Superior temporal gyrus (tissue), 1 donor: ENCODE measurements around the gene CCDC7.
A peak's percentile ranks its signal among the peaks of the same experiment; 100 is the strongest.
"Not testable (repeated sequence)": the region's sequence is repeated elsewhere in the genome, so short reads cannot be mapped to it uniquely, and the experiment has no call there.

Experiments
- DNase-seq: peaks from one replicate; pipeline ENCODE4 v3.0.0-alpha.2; 2016; ENCODE audit errors: extremely low spot score

CCDC7 gene

DNA sequence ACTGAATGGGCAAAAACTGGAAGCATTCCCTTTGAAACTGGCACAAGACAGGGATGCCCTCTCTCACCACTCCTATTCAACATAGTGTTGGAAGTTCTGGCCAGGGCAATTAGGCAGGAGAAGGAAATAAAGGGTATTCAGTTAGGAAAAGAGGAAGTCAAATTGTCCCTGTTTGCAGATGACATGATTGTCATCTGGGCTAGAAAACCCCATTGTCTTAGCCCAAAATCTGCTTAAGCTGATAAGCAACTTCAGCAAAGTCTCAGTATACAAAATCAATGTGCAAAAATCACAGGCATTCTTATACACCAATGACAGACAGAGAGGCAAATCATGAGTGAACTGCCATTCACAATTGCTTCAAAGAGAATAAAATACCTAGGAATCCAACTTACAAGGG, 116.8 kb downstream of the CCDC7 start:
- not testable (repeated sequence) for DNase-seq

GRCh38 chr10:32577448-32577847, 131.5 kb downstream of the CCDC7 start:
- DNase-seq, result no peak

DNA sequence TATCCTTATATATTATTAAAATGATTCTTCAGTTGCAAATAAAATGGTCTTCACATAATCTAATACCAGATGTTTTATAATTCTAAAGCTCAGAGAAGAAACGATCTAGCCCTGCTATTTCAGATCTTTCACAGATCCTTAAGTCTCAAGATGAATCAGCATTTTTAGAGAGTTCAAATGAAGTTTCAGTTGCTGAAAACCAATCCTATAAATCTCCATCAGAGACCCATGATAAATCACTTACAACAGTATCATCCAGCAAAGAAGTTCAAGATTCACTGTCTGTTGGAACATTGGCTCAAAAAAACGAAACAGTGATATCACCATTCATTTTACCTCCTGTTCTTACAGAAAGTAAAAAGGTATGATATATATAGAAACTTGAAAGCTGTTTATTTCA, 137.0 kb downstream of the CCDC7 start:
- no peak for DNase-seq

DNA sequence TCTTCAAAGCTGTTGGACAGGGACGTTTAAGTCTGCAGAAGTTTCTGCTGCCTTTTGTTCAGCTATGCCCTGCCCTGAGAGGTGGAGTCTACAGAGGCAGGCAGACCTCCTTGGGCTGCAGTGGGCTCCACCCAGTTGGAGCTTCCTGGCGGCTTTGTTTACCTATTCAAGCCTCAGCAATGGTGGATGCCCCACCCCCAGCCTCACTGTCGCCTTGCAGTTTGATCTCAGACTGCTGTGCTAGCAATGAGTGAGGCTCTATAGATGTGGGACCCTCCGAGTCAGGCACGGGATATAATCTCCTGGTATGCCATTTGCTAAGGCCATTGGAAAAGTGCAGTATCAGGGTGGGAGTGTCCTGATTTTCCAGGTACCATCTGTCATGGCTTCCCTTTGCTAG, 152.1 kb downstream of the CCDC7 start:
- DNase-seq, result not testable (repeated sequence)

DNA sequence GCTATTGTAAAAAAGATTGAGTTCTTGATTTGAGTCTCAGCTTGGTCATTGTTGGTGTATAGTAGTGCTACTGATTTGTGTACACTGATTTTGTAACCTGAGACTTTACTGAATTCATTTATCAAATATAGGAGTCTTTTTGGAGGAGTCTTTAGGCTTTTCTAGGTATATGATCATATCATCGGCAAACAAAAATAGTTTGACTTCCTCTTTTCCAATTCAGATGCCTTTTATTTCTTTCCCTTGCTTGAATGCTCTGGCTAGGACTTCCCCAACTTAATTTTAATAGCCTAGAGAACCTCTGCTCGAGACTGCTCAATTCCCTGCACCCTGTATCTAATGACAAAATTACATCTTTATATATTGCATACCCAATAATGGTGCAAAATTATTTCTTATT, 154.4 kb downstream of the CCDC7 start:
- DNase-seq, result no peak

GRCh38 chr10:32601562-32601961, 155.6 kb downstream of the CCDC7 start:
- DNase-seq, result not testable (repeated sequence)

DNA sequence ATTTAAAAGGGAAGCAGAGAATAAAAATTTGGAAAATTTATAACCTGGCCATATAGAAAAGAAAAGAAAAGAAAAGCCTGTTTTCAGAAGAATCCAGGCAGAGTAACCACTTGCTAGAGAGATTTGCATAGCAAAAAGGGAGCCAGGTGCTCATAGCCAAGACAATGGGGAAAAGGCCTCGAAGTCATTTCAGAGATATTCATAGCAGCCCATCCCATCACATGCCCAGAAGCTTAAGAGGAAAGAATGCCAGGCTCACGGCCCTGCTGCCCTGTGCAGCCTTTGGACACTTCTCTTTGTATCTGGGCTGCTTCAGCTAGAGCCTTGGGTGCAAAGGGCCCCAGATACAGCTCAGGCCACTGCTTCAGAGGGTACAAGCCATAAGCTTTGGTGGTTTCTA, 159.8 kb downstream of the CCDC7 start:
- no peak for DNase-seq

- DNase-seq, result not testable (repeated sequence)
Observed at GRCh38 chr10:32610543-32610942, 164.6 kb downstream of the CCDC7 start.

GRCh38 chr10:32616438-32616837, 170.5 kb downstream of the CCDC7 start:
- DNase-seq, result no peak

DNA sequence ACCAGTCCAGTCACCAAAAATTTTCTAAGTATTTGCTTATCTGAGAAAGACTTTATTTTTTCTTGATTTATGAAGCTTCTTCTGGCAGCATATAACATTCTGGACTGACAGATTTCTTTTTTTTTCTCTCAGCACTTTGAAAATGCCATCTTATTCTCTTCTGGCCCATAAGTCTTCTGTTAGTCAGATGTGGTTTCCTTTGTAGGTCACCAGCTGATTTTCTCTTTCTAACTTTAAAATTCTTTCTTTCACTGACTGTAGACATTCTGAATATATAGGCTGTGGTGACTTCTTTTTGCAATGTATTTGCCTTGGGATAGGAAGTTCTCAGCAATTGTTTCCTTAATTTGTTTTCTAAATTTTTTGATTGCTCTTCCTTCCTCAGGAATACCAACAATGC, 172.5 kb downstream of the CCDC7 start:
- no peak for DNase-seq

DNA sequence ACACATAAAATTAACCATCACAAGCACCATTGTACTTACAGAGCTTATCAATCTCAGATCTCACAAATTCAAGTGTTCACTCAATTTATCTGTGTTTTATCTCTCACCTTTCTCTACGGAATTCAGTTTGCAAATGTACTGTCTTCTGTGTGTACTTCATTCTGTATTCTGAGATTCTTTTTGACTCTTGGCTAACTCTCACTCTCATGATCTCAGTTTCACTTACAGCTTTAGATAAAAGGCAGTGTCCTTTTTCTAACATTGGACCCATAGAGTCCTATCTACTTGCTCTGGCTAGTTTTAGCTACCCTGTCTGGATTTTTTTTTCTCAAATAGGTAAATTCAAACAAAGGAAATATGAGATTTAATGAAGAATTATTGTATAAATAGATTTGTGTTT, 176.0 kb downstream of the CCDC7 start:
- DNase-seq, result no peak

DNA sequence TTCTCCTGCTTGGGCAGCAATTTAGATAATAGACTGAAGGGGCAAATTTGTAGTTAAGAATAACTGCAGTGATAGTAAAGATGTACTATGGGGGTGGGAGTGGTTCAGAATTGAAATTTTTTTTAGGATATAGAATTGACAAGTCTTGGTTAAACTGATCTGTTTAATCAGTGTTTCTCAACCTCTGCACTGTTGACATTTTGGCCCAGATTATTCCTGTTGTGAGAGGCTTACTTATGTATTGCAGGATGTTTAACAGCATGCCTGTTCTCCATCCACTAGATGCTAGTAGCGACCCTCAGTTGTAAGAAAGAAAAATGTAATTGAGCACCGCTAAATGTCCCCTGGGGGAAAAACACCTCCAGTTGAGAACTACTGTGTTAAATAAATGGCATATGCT, 176.5 kb downstream of the CCDC7 start:
- DNase-seq, result no peak

DNA sequence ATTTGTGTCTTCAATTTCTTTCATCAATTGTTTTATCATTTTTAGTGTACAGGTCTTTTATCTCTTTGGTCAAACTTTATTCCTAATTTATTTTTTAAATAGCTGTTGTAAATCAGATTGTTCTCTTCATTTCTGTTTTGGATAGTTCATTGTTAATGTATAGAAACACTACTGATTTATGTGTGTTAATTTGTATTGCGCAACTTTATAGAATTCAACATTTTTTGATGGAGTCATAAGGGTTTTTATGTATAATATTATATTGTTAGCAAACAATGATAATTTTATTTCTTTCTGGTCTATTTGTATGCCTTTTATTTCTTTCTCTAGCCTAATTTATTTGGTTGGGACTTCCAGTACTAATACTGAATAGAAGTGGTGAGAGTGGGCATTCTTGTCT, 181.2 kb downstream of the CCDC7 start:
- DNase-seq, result no peak

DNA sequence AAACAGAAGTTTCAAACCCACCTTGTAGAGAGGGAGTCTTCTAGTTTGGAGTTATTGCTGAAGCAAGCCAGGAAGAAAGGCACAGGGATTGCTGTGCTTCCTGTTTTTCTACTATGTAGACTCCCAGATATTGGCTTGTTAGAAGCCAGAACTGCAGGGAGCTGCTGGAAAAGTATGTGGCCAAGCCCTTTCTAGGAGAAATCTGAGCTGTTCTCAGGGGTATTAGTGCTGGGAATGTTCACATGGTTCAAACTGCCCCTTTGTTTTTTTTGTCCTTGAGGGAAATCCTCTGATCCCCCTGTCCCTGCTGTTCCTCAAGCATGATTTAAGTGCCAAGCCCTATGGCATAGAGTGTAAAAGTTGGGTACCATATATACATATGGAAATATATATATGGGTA, 184.0 kb downstream of the CCDC7 start:
- DNase-seq, result no peak

- no peak for DNase-seq
Observed at GRCh38 chr10:32646535-32646934, 200.6 kb downstream of the CCDC7 start.

GRCh38 chr10:32650246-32650655, 204.3 kb downstream of the CCDC7 start:
- no peak for DNase-seq

DNA sequence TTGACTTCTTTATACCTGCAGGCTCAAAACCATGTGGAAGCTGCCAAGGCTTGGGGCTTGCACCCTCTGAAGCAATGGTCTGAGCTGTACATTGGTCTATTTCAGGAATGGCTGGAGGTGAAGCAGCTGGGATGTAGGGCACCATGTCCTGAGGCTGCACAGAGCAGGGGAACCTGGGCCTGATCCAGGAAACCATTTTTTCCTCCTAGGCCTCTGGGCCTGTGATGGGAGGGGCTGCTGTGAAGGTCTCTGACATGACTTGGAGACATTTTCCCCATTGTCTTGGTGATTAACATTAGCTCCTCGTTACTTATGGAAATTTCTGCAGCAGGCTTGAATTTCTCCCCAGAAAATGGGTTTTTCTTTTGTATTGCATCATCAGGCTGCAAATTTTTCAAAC, 211.5 kb downstream of the CCDC7 start:
- DNase-seq, result not testable (repeated sequence)

DNA sequence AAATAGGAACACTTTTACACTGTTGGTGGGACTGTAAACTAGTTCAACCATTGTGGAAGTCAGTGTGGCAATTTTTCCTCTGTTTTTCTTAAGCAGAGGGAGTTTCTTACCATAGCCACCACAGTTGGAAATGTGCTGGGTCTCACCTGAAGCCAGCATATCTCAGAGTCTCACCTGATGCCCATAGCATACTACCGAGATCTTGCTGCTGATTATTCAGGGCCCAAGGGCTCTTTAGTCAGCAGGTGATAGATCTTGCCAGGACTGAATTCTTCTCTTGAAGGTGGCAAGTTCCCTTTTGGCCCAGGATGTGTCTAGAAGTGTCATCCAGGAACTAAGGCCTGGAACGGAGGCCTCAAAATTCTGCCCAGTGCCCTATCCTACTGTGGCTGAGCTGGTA, 215.4 kb downstream of the CCDC7 start:
- no peak for DNase-seq

GRCh38 chr10:32680803-32681557, 235.0 kb downstream of the CCDC7 start:
- no peak for DNase-seq

DNA sequence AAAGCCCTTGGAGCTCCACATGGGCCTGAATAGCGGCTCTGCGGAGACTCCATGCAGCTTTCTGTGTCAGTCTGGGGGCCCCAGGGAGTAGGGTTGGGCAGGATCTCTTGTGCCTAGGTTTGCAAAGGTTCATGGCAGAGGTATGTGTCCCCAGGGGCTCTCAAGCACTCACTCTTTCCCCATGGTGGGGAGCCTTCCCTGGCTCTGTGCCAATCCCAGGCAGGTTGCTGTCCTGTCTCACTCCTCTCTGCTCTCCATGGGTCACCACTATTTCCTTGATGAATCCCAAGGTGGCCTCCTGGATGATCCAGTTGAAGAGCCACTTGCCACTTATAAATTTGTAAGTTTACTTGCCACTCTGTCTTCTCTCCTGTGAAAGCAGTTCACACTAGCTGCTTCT, 238.4 kb downstream of the CCDC7 start:
- no peak for DNase-seq

- DNase-seq, result no peak
Observed at GRCh38 chr10:32687116-32687515, 241.2 kb downstream of the CCDC7 start.

GRCh38 chr10:32687546-32687945, 241.6 kb downstream of the CCDC7 start:
- no peak for DNase-seq

DNA sequence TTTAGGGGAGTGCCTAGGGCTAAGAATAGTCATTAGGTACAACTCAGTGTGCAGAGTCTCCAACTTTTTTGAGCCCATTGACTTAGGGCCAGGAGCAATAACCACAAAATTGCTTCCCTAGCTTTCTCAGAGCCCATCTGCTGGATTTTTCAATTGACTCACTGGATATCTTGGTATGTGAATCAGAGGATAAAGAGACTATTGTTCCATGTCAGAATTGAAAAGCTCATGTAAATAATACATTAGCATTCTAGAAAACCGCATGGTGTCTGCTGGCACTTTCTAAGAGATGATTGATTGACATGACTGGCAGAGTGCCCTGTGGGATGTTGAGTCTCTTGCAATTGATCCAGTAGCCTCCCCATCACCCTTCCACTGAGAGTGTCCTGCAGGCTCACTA, 246.2 kb downstream of the CCDC7 start:
- peak; percentile 27 for DNase-seq

DNA sequence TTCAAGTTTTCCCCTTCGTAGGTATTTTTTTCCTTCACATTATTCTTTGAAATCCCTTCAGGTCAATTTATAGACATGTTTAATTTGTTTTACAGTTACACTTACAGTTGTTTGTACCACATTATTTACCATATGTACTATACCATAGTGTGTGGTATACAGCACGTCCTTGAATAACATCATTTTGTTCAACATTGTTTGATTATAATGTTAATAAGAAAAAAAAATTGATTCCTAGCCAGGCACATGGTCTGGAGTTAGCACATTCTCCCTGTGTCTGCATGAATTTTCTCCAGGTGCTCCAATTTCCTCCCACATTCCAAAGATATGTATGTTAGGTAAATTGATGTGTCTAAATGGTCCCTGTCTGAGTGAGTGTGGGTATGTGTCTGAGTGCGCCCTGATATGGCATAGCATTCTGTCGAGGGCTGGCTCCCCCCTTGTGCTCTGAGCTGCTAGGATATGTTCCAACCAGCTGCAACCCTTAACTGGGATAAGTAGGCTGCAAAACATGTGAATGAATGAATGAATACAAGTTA, 247.6 kb downstream of the CCDC7 start:
- no peak for DNase-seq
